Posterior cingulate gyrus (tissue), 11 donors: Measurements from ENCODE around the gene COMMD1.
"Not testable (repeated sequence)": the region's sequence is repeated elsewhere in the genome, so short reads cannot be mapped to it uniquely, and the experiment has no call there.

Source experiments
- DNase-seq, 10 donors: peaks; one replicate each; pipeline versions ENCODE4 v3.0.0 to v3.0.0-alpha.2; 2020 to 2021; ENCODE audit warnings: mixed read lengths in 3 of 10
- intact Hi-C: fragments of 100-400 bp; cut with DNase I; formaldehyde crosslinking; loops from one replicate; pipeline ENCODE4 v1.15.1; 2023

Gene COMMD1

GRCh38 chr2:62119311-62119974, 214.0 kb downstream of the COMMD1 start:
- intact Hi-C loops, result no loop called here
- no peak for DNase-seq

GRCh38 chr2:62126239-62126638, 220.8 kb downstream of the COMMD1 start:
- intact Hi-C loops, DNase-seq: not testable (repeated sequence)

GRCh38 chr2:62133320-62133823, 227.9 kb downstream of the COMMD1 start:
- no peak for DNase-seq
- intact Hi-C loops, result no loop called here

- DNase-seq, result no peak
- intact Hi-C loops, result no loop called here
These were observed 231.7 kb downstream of the COMMD1 start for GRCh38 chr2:62136956-62137830.

- intact Hi-C loops, result no loop called here
- DNase-seq, result no peak
These were observed 235.1 kb downstream of the COMMD1 start for GRCh38 chr2:62140426-62141141.

- DNase-seq, result no peak
- intact Hi-C loops, result no loop called here
These were observed 235.8 kb downstream of the COMMD1 start for GRCh38 chr2:62141142-62141740.

- intact Hi-C loops, result no loop called here
- no peak for DNase-seq
These were observed 236.6 kb downstream of the COMMD1 start for GRCh38 chr2:62142054-62142453.

GRCh38 chr2:62143696-62144095, 238.2 kb downstream of the COMMD1 start:
- intact Hi-C loops, result no loop called here
- DNase-seq, result no peak

GRCh38 chr2:62144689-62145477, 239.4 kb downstream of the COMMD1 start:
- intact Hi-C loops, result no loop called here
- no peak for DNase-seq

GRCh38 chr2:62145478-62146100, 240.1 kb downstream of the COMMD1 start:
- DNase-seq, result no peak
- intact Hi-C loops, result no loop called here

- intact Hi-C loops, DNase-seq: not testable (repeated sequence)
These were observed 241.3 kb downstream of the COMMD1 start for GRCh38 chr2:62146790-62147189.

GRCh38 chr2:62147610-62148301, 242.3 kb downstream of the COMMD1 start:
- intact Hi-C loops, result no loop called here
- no peak for DNase-seq

GRCh38 chr2:62149708-62150107, 244.2 kb downstream of the COMMD1 start:
- intact Hi-C loops, result no loop called here

GRCh38 chr2:62150597-62151305, 245.3 kb downstream of the COMMD1 start:
- no peak for DNase-seq
- intact Hi-C loops, result no loop called here

More at GRCh38 chr2:62149708-62150107, 244.2 kb downstream of the COMMD1 start:
- DNase-seq, result no peak

GRCh38 chr2:62151306-62151638, 245.8 kb downstream of the COMMD1 start:
- intact Hi-C loops, result no loop called here
- no peak for DNase-seq

- intact Hi-C loops, result no loop called here
- no peak for DNase-seq
These were observed 246.5 kb downstream of the COMMD1 start for GRCh38 chr2:62152000-62152399.

GRCh38 chr2:62156861-62157496, 251.5 kb downstream of the COMMD1 start:
- DNase-seq, result no peak
- intact Hi-C loops, result no loop called here
